CD4-positive, alpha-beta memory T cell (primary cell): ENCODE measurements around the gene ZNF414. TPM values are rescaled to one million over a fixed set of nuclear protein-coding genes. Genes with fewer than 3 reads are reported as not detected.
"Not testable (repeated sequence)": the region's sequence is repeated elsewhere in the genome, so short reads cannot be mapped to it uniquely, and the experiment has no call there.

Experiments
- CTCF ChIA-PET: fragments of 350-600 bp; sonication (Branson Sonifier 250); formaldehyde crosslinking; loops from one replicate; lab custom pipeline; 2021; ENCODE audit warnings: inconsistent platforms; ENCODE audit not compliant: partially characterized antibody; lab: Charles Lee
- POLR2A ChIA-PET: fragments of 350-600 bp; sonication (Branson Sonifier 250); formaldehyde crosslinking; loops from one replicate; lab custom pipeline; 2021; ENCODE audit not compliant: partially characterized antibody; lab: Charles Lee
- DNase-seq, 5 donors: peaks; one replicate each; pipeline versions ENCODE4 v3.0.0 to v3.0.0-alpha.2; 2020 to 2022; ENCODE audit warnings: mixed read lengths in 1 of 5
- H3K27ac ChIP-seq: one replicate; pipeline ENCODE4 v1.7.0; 2013; ENCODE audit warnings: low read depth, low read length
- H3K27me3 ChIP-seq: 2 replicates; pipeline ENCODE4 v1.7.0; 2013; ENCODE audit warnings: mild to moderate bottlenecking, low read length, moderate library complexity; ENCODE audit not compliant: insufficient read depth
- H3K36me3 ChIP-seq: 2 replicates; pipeline ENCODE4 v1.7.0; 2013; ENCODE audit warnings: mild to moderate bottlenecking, low read length, moderate library complexity; ENCODE audit not compliant: insufficient read depth
- H3K4me1 ChIP-seq: 2 replicates; pipeline ENCODE4 v1.7.0; 2013; ENCODE audit warnings: mild to moderate bottlenecking, low read length, moderate library complexity; ENCODE audit not compliant: insufficient read depth
- H3K4me3 ChIP-seq, 2 donors: one replicate each; pipeline ENCODE4 v1.7.0; 2013; ENCODE audit warnings: low read length in 2 of 2, mild to moderate bottlenecking in 1 of 2
- H3K9me3 ChIP-seq, 2 donors: one replicate each; pipeline ENCODE4 v1.7.0; 2013; ENCODE audit warnings: low read length in 2 of 2, control low read depth in 1 of 2; ENCODE audit not compliant: control insufficient read depth in 1 of 2
- H3K27ac Mint-ChIP-seq, 7 donors: one replicate each; pipeline ENCODE4 v1.8.0; 2020 to 2021; ENCODE audit warnings: mixed read lengths in 7 of 7, mild to moderate bottlenecking in 6 of 7, inconsistent platforms in 3 of 7, moderate library complexity in 3 of 7
- H3K27me3 Mint-ChIP-seq, 2 donors: one replicate each; pipeline ENCODE4 v1.8.0; 2020 to 2021; ENCODE audit warnings: mixed read lengths in 2 of 2
- H3K36me3 Mint-ChIP-seq, 2 donors: one replicate each; pipeline ENCODE4 v1.8.0; 2020 to 2021; ENCODE audit warnings: mixed read lengths in 2 of 2, inconsistent platforms in 1 of 2, mild to moderate bottlenecking in 1 of 2
- H3K4me1 Mint-ChIP-seq, 4 donors: one replicate each; pipeline ENCODE4 v1.8.0; 2020 to 2021; ENCODE audit warnings: mixed read lengths in 4 of 4, mild to moderate bottlenecking in 1 of 4
- H3K4me3 Mint-ChIP-seq, 8 donors: one replicate each; pipeline ENCODE4 v1.8.0; 2020 to 2021; ENCODE audit warnings: mixed read lengths in 8 of 8, mild to moderate bottlenecking in 7 of 8, moderate library complexity in 6 of 8, inconsistent platforms in 3 of 8
- H3K9me3 Mint-ChIP-seq, 8 donors: one replicate each; pipeline ENCODE4 v1.8.0; 2020 to 2021; ENCODE audit warnings: mixed read lengths in 8 of 8, mild to moderate bottlenecking in 5 of 8, inconsistent platforms in 3 of 8, moderate library complexity in 1 of 8
- intact Hi-C: fragments of 100-400 bp; cut with micrococcal nuclease; formaldehyde crosslinking; loops from one replicate; pipeline ENCODE4 v1.15.1; 2023
- polyA plus RNA-seq, 2 donors: library from polyadenylated mRNA; unstranded; fragments of 300-500 nt; fragmentation: Illumina TruSeq; gene quantifications; one replicate each; pipeline ENCODE4 v1.2.3, GENCODE V29; 2021
- total RNA-seq, 2 experiments: library from RNA; stranded (reverse); gene quantifications; one replicate each; pipeline ENCODE4 v1.2.3, GENCODE V29; 2021

The ZNF414 gene
- total and polyA plus RNA-seq, 4 experiments from 2014 or later: 9.5 to 50.4 (median 35.4) TPM

DNA sequence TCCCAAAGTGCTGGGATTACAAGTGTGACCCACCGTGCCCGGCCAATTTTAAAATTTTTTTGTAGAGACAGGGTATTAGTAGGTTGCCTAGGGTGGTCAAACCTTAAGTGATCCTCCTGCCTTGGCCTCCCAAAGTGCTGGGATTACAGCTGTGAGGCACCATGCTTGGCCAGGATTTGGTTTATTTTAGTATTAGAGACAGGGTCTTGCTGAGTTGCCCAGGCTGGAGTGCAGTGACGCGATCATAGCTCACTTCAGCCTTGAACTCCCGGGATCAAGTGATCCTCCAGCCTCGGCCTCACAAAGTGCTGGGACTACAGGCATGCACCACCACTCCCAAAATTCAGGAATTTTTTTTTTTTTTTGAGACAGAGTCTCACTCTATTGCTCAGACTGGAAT, 5.4 kb upstream of the ZNF414 start:
- Histone ChIP-seq H3K27ac (no peak overlapping the region), H3K4me1 (peaks cover 59% of the 10 kb centered on the region), H3K36me3 (peaks cover 14% of the 10 kb centered on the region), H3K27me3 (no peaks in the 10 kb centered on the region), H3K4me3 (no peak overlapping the region), H3K9me3 (no peaks in the 10 kb centered on the region)
- peak overlapping the region in 2 of 8 donors; percentile 7 to 52 for H3K4me3 Mint-ChIP-seq
- DNase-seq: no peak
- H3K9me3 Mint-ChIP-seq: peaks cover 0 to 1% (median 0%) of the 10 kb centered on the region in 8 donors
- ChIA-PET CTCF (interaction anchor here (0.9 to 9.8 kb wide), 7 partner anchors 9 to 106 kb away, joined by 3 to 144 read pairs (median 5); partner anchors contain the start of genes MARCHF2 and MYO1F), POLR2A (interaction anchor here (0.6 to 10.7 kb wide), 8 partner anchors 9 to 73 kb away, joined by 3 to 461 read pairs (median 16); partner anchors contain the start of gene MYO1F)
- intact Hi-C loops: no loop called here
- no peaks in the 10 kb centered on the region for H3K27me3 Mint-ChIP-seq
- peaks cover 29 to 65% (median 47%) of the 10 kb centered on the region in 4 donors for H3K4me1 Mint-ChIP-seq
- peaks cover 3 to 28% of the 10 kb centered on the region in 2 donors for H3K36me3 Mint-ChIP-seq
- peak overlapping the region; percentile 35 to 96 (median 57) for H3K27ac Mint-ChIP-seq

DNA sequence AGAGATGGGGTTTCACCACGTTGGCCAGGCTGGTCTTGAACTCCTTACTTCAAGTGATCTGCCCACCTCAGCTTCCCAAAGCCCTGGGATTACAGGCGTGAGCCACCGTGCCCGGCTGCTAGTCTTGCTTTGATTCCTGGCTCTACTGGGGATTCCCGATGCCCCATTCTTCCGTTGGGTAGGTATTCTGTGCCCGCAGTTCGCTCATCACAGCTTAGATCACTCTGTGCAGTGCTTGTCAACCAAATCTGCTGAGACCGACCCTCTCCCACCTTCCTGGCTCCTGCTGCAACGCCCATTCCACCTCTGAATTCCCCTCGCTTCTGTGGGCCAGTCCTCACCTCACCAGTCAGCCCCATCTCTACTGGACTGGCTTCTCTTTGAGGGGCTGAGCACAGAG, 4.6 kb upstream of the ZNF414 start:
- H3K4me1 Mint-ChIP-seq: peaks cover 32 to 74% (median 53%) of the 10 kb centered on the region in 4 donors
- POLR2A ChIA-PET: interaction anchor here (0.7 to 10.7 kb wide), 14 partner anchors 9 to 197 kb away, joined by 3 to 461 read pairs (median 5); partner anchors contain the start of genes HNRNPM, MARCHF2, MYO1F and NDUFA7
- Histone ChIP-seq H3K27me3 (no peaks in the 10 kb centered on the region), H3K36me3 (peaks cover 14% of the 10 kb centered on the region), H3K9me3 (no peaks in the 10 kb centered on the region), H3K27ac (peak overlapping the region; percentile 43), H3K4me1 (peaks cover 64% of the 10 kb centered on the region), H3K4me3 (no peak overlapping the region)
- peak overlapping the region; percentile 91 to 99 (median 97) for H3K27ac Mint-ChIP-seq
- peak overlapping the region; percentile 37 to 93 (median 72) for H3K4me3 Mint-ChIP-seq
- intact Hi-C loops: no loop called here
- H3K36me3 Mint-ChIP-seq: peaks cover 4 to 30% of the 10 kb centered on the region in 2 donors
- CTCF ChIA-PET: interaction anchor here (0.5 to 9.8 kb wide), 10 partner anchors 10 to 1655 kb away, joined by 3 to 144 read pairs (median 4); partner anchors contain the start of genes HNRNPM, MARCHF2 and MYO1F
- no peaks in the 10 kb centered on the region for H3K27me3 Mint-ChIP-seq
- DNase-seq: peak in 1 of 5 donors; percentile 64
- H3K9me3 Mint-ChIP-seq: peaks cover 0 to 1% (median 0%) of the 10 kb centered on the region in 8 donors

DNA sequence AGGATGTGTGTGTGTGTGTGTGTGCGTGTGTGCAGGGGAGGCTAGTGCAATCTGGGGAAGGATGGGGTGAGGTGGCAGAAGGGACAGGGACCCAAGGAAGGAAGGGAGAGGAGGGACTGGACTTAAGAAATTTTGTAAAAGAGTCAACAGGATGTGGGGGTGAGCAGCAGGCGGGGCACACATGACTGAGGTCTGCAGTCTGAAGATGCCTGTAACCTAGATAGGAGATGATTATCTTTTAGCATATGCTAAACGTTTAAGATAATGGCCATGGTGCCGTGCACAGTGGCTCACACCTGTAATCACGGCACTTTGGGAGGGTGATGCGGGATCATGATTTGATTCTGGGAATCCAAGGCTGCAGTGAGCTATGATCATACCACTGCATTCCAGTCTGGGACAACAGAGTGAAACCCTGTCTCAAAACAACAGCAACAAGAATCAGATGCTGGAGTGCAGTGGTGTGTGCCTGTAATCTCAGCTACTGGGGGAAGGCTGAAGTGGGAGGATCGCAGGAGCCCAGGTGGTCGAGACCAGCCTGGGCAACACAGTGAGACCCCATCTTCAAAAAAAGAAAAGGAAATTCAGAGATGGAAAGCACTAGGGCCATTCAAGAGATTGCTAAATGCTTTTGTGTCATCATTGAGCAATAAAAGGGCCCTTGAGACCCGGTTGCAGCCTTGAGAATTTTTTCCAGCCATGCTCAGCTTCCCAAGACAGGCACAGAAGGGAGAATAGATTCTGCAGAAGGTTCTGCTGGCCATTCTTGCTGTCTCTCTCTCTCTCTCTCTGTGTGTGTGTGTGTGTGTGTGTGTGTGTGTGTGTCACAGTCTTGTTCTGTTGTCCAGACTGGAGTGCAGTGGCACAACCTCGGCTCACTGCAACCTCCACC, 3.8 kb upstream of the ZNF414 start:
- ChIA-PET CTCF (interaction anchor here (1.0 to 9.8 kb wide), 8 partner anchors 12 to 105 kb away, joined by 3 to 144 read pairs (median 5); partner anchors contain the start of genes HNRNPM, MARCHF2 and MYO1F), POLR2A (interaction anchor here (0.7 to 10.7 kb wide), 16 partner anchors 8 to 196 kb away, joined by 3 to 461 read pairs (median 4); partner anchors contain the start of genes HNRNPM, MARCHF2, MYO1F and NDUFA7)
- Histone ChIP-seq H3K36me3 (peaks cover 14% of the 10 kb centered on the region), H3K27me3 (no peaks in the 10 kb centered on the region), H3K4me3 (peak overlapping the region in 1 of 2 donors; percentile 25), H3K4me1 (peaks cover 71% of the 10 kb centered on the region), H3K9me3 (no peaks in the 10 kb centered on the region), H3K27ac (peak overlapping the region; percentile 43)
- Mint-ChIP-seq H3K4me1 (peaks cover 34 to 81% (median 58%) of the 10 kb centered on the region in 4 donors), H3K27ac (peak overlapping the region; percentile 91 to 99 (median 97)), H3K27me3 (no peaks in the 10 kb centered on the region), H3K9me3 (peaks cover 0 to 1% (median 0%) of the 10 kb centered on the region in 8 donors), H3K4me3 (peak overlapping the region; percentile 63 to 93 (median 82)), H3K36me3 (peaks cover 7 to 33% of the 10 kb centered on the region in 2 donors)
- peak; percentile 65 to 85 (median 68) for DNase-seq
- intact Hi-C loops: loop anchor here (1.0 to 2.0 kb wide), 2 partner anchors 11 to 51 kb away; no protein-coding TSS in a partner anchor

GRCh38 chr19:8515317-8515716, 1.4 kb upstream of the ZNF414 start:
- Histone ChIP-seq H3K36me3 (no peaks in the 10 kb centered on the region), H3K4me1 (peaks cover 82% of the 10 kb centered on the region), H3K27ac (peak overlapping the region; percentile 93), H3K9me3 (no peaks in the 10 kb centered on the region), H3K27me3 (no peaks in the 10 kb centered on the region), H3K4me3 (peak overlapping the region in 1 of 2 donors; percentile 30)
- H3K27me3 Mint-ChIP-seq: no peaks in the 10 kb centered on the region
- H3K4me1 Mint-ChIP-seq: peaks cover 32 to 82% (median 56%) of the 10 kb centered on the region in 4 donors
- ChIA-PET POLR2A (interaction anchor here (1.4 to 10.7 kb wide), 7 partner anchors 10 to 102 kb away, joined by 4 to 461 read pairs (median 44); partner anchors contain the start of genes HNRNPM, MARCHF2 and MYO1F), CTCF (interaction anchor here (2.3 to 9.8 kb wide), 3 partner anchors 9 to 64 kb away, joined by 16 to 144 read pairs (median 32); partner anchors contain the start of gene MYO1F)
- peak; percentile 63 to 90 (median 78) for DNase-seq
- intact Hi-C loops: loop anchor here (2.0 kb wide), 2 partner anchors 61 to 71 kb away; partner anchors contain the start of genes HNRNPM and MYO1F
- H3K9me3 Mint-ChIP-seq: peaks cover 0 to 1% (median 0%) of the 10 kb centered on the region in 8 donors
- peaks cover 4 to 19% of the 10 kb centered on the region in 2 donors for H3K36me3 Mint-ChIP-seq
- peak overlapping the region; percentile 87 to 97 (median 94) for H3K4me3 Mint-ChIP-seq
- peak overlapping the region; percentile 93 to 99 (median 99) for H3K27ac Mint-ChIP-seq

GRCh38 chr19:8514505-8515009, 590 bp upstream of the ZNF414 start:
- Histone ChIP-seq H3K27ac (peak overlapping the region; percentile 93), H3K4me1 (peaks cover 75% of the 10 kb centered on the region), H3K4me3 (peak overlapping the region in 1 of 2 donors; percentile 82)
- not testable (repeated sequence) for H3K36me3 ChIP-seq, H3K27me3 ChIP-seq, H3K27me3 Mint-ChIP-seq, DNase-seq, H3K9me3 ChIP-seq, H3K9me3 Mint-ChIP-seq
- Mint-ChIP-seq H3K27ac (peak overlapping the region; percentile 96 to 99 (median 99)), H3K4me3 (peak overlapping the region; percentile 87 to 97 (median 94)), H3K4me1 (peaks cover 30 to 74% (median 54%) of the 10 kb centered on the region in 4 donors), H3K36me3 (peaks cover 4 to 18% of the 10 kb centered on the region in 2 donors)
- intact Hi-C loops: loop anchor here (2.0 to 5.0 kb wide), 3 partner anchors 62 to 122 kb away; partner anchors contain the start of genes HNRNPM, MYO1F and RAB11B
- ChIA-PET POLR2A (interaction anchor here (1.0 to 10.7 kb wide), 19 partner anchors 9 to 193 kb away, joined by 3 to 461 read pairs (median 5); partner anchors contain the start of genes HNRNPM, KANK3, MARCHF2 and MYO1F), CTCF (interaction anchor here (1.5 to 9.8 kb wide), 6 partner anchors 8 to 65 kb away, joined by 5 to 144 read pairs (median 14); partner anchors contain the start of gene MYO1F)

DNA sequence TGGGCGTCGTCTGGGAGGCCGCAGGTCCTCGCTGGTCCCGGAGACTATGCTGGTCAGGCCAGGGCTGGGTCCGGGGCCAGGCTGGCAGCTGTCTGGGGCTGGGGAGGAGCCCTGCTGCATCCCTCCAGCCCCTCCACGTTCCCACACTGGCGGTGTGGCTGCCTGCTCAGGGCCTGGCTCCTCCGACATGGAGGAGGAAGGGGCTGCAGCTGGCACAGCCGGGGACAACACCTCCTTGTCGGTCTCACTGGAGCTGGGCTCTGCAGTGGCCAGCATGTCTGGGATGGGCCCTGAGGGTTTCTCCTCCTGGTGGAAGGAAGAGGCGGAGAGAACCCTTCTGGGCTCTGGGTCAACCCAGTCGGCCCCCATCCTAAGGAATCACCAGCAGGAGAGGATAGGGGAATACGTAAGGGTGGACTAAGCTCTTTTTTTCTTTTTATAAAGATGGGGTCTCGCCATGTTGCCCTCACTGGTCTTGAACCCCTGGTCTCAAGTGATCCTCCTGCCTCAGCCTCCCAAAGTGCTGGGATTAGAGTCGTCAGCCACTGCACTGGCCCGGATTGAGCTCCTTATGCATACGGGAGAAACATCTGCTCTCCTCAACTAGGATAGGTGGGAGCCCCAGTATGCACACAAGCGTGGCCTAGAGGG, 806 bp downstream of the ZNF414 start:
- no peaks in the 10 kb centered on the region for H3K27me3 ChIP-seq
- Mint-ChIP-seq H3K4me1 (peaks cover 24 to 60% (median 44%) of the 10 kb centered on the region in 4 donors), H3K27ac (peak overlapping the region; percentile 96 to 99 (median 99)), H3K4me3 (peak overlapping the region; percentile 87 to 97 (median 94)), H3K9me3 (peaks cover 0 to 1% (median 0%) of the 10 kb centered on the region in 8 donors), H3K36me3 (peaks cover 4 to 18% of the 10 kb centered on the region in 2 donors), H3K27me3 (no peaks in the 10 kb centered on the region)
- H3K4me3 ChIP-seq: peak overlapping the region; percentile 34 to 82
- intact Hi-C loops: loop anchor here (5.0 kb wide), 1 partner anchor 121 kb away; the partner anchor contains the start of gene RAB11B
- H3K27ac ChIP-seq: peak overlapping the region; percentile 93
- H3K4me1 ChIP-seq: peaks cover 61% of the 10 kb centered on the region
- H3K9me3 ChIP-seq: no peaks in the 10 kb centered on the region
- ChIA-PET CTCF (interaction anchor here (1.1 to 9.8 kb wide), 7 partner anchors 7 to 100 kb away, joined by 5 to 144 read pairs (median 13); partner anchors contain the start of genes MARCHF2 and MYO1F), POLR2A (interaction anchor here (1.0 to 10.7 kb wide), 24 partner anchors 8 to 192 kb away, joined by 3 to 461 read pairs (median 4); partner anchors contain the start of genes HNRNPM, KANK3, MARCHF2 and MYO1F)
- DNase-seq: no peak
- H3K36me3 ChIP-seq: no peaks in the 10 kb centered on the region
